ENCODE measurements around the gene CDKN2A.

GRCh38 chr9:21997480-21997879 is 3.3 kb upstream of the CDKN2A start:
- TF ChIP-seq CTCF (IDR thresholded peaks at IDR 0.05) (no peak), POLR2A (IDR thresholded peaks at IDR 0.05) (no peak)
